Measurements from ENCODE around the gene GABARAPL2.

GABARAPL2 gene

DNA sequence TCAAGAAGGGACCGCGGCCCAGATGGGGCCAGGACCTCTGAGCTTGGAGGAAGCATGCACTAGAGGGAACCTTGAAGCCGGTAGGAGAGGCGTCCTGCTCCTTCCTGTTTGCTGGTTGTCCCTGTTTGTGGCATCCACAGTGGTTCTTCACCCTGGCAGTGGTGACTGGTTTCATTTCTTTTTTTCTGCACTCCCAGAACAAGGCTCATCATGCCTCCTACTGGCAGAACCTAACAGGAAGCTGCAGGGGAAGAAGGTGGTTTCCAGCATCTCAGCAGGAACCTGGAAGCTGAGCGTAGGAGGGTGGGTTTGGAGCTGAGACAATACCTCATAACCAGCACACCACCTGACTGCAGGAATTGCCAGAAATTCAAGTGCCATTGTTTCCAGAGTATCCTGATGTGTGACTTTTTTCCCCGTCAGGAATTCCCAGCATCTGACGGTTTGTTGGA is 15.9 kb upstream of the GABARAPL2 start:
- Histone ChIP-seq H3K9me3 (ENCODE audit: severe bottlenecking) (no peaks in the 10 kb centered on the region), H3K27ac (no peak overlapping the region), H3K36me3 (no peaks in the 10 kb centered on the region), H3K27me3 (ENCODE audit: insufficient read depth, low read depth, severe bottlenecking) (no peaks in the 10 kb centered on the region), H3K4me3 (ENCODE audit: low read depth, low read length) (no peak overlapping the region)
- peak; percentile 41 for DNase-seq
- TF ChIP-seq, protein P1, sequence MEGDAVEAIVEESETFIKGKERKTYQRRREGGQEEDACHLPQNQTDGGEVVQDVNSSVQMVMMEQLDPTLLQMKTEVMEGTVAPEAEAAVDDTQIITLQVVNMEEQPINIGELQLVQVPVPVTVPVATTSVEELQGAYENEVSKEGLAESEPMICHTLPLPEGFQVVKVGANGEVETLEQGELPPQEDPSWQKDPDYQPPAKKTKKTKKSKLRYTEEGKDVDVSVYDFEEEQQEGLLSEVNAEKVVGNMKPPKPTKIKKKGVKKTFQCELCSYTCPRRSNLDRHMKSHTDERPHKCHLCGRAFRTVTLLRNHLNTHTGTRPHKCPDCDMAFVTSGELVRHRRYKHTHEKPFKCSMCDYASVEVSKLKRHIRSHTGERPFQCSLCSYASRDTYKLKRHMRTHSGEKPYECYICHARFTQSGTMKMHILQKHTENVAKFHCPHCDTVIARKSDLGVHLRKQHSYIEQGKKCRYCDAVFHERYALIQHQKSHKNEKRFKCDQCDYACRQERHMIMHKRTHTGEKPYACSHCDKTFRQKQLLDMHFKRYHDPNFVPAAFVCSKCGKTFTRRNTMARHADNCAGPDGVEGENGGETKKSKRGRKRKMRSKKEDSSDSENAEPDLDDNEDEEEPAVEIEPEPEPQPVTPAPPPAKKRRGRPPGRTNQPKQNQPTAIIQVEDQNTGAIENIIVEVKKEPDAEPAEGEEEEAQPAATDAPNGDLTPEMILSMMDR (IDR thresholded peaks at IDR 0.05; ENCODE audit: low read depth, low read length) = peak; percentile 74

DNA sequence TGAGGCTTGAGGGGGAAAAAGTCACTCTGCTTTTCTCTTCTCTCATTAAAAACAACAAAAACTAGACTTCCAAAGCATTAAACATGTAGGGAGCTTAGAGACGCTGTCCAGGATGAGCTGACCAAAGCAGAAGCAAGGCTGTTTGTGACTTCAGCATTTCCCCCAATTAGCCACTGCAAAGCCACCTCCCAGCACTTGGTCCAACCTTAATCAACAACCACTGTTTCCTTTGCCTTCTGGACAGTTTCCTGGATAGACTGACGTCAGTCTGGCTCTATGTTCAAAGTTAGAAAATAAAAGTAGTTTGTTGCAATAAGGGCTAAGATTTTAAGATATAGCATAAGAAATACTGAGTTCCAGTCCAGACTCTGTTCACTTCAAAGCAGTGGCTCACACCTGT is 13.2 kb upstream of the GABARAPL2 start:
- no peak overlapping the region for H3K27ac ChIP-seq
- no peak overlapping the region for H3K4me3 ChIP-seq (ENCODE audit: low read depth, low read length)
- H3K27me3 ChIP-seq (ENCODE audit: insufficient read depth, low read depth, severe bottlenecking) = no peaks in the 10 kb centered on the region
- no peaks in the 10 kb centered on the region for H3K36me3 ChIP-seq
- TF ChIP-seq, protein P1 (IDR thresholded peaks at IDR 0.05; ENCODE audit: low read depth, low read length) = no peak
- H3K9me3 ChIP-seq (ENCODE audit: severe bottlenecking) = no peaks in the 10 kb centered on the region
- no peak for DNase-seq

DNA sequence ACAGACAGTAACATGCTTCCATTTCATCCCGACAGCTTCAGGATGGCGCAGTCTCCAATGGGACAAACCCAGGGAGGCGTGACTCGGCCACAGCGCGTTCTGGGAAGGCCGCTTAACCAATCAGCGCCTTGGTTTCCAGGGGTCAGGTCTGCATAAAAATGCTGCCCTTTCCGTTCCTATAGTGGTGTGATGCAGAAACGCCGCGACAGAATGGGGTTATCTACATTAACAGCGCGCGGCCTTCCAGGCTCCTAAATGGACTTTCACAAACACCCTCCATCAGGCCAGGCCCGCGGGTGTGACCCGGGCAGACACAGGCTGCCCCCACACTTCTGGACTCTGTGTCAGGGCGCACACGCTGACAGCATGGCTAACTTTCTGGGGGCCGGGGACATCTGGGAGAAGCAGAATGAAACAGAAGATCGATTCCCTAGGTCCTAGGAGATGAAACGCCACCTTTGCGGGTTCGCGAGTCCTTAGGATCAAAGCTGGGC is 10.9 kb upstream of the GABARAPL2 start:
- no peaks in the 10 kb centered on the region for H3K36me3 ChIP-seq
- TF ChIP-seq, protein P1 (IDR thresholded peaks at IDR 0.05; ENCODE audit: low read depth, low read length) = no peak
- H3K4me3 ChIP-seq (ENCODE audit: low read depth, low read length) = peak overlapping the region; percentile 80
- H3K27me3 ChIP-seq (ENCODE audit: insufficient read depth, low read depth, severe bottlenecking) = no peaks in the 10 kb centered on the region
- peak; percentile 88 for DNase-seq
- no peaks in the 10 kb centered on the region for H3K9me3 ChIP-seq (ENCODE audit: severe bottlenecking)
- H3K27ac ChIP-seq = peak overlapping the region; percentile 59

DNA sequence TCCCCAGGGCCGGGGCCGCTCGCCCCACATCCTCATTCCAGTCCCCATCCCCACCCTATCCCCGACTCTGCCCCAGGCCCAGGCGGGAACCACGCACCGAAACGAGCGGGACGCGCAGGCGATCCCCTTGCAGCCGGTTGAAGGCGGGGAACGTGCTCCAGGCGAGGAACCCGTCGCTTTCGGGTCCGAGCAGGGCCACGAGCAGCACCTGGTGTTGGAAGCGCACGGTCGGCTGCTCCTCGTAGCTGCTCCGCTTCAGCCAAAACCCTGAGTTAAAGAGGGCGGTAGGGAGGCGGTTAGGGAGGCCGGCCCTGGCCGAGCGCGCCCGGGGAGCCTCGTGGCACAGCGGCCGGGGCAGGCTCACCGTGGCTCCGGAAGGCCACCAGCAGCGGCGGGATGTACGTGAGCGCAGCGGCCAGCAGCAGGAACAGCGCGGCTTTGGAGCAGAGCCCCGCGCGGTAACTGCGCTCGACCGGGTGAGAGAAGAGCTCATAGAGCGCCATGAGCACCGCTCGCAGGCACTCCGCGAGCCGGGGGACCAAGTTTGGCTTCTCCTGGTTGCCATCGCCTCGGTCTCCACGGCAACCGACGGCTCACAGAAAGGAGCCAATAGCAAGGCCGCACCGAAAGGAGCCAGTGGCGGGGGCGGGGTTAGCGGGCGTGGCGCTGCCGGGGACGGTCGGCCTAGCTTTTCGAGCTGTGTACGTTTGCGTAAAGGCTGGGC is 10.3 kb upstream of the GABARAPL2 start, which contains the start of gene TMEM231:
Gene TMEM231 (minus strand): TSS at position 546 of the 724 bp plus-strand sequence. CDS start 43 bp downstream, at position 503.
- Histone ChIP-seq H3K27me3 (ENCODE audit: insufficient read depth, low read depth, severe bottlenecking) (no peaks in the 10 kb centered on the region), H3K9me3 (ENCODE audit: severe bottlenecking) (no peaks in the 10 kb centered on the region), H3K27ac (peak within 1 kb of the TSS; percentile 61), H3K36me3 (no peaks in the 10 kb centered on the region), H3K4me3 (ENCODE audit: low read depth, low read length) (peak within 1 kb of the TSS; percentile 80)
- TF ChIP-seq, protein P1 (IDR thresholded peaks at IDR 0.05; ENCODE audit: low read depth, low read length) = no peak
- DNase-seq = peak; percentile 97

DNA sequence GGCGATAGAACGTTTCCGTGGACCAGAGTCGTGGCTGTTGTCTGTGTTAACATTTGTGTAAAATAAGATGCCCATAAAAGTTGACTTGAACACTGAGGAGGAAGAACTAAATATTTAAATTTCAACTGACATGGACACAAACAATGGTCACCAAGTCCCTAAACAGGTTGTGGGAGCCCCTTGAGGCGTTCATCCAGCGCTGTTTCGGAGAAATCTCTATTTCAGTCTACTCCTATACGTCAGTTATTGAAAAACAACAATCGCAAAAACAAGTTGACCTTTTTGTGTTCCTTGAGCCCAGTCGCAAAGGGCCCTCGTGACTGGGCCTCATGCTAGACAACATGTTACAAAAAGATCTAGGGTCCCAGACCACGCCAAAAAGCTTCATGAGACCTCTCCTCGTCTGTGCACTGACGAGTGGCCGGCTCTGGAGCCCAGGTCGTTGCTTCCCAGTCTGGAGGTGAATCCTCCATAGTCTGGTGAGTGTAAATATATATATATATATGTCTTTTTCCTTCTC is 9.7 kb upstream of the GABARAPL2 start:
- H3K9me3 ChIP-seq (ENCODE audit: severe bottlenecking) = no peaks in the 10 kb centered on the region
- TF ChIP-seq, protein P1 (IDR thresholded peaks at IDR 0.05; ENCODE audit: low read depth, low read length) = no peak
- peak overlapping the region; percentile 80 for H3K4me3 ChIP-seq (ENCODE audit: low read depth, low read length)
- no peaks in the 10 kb centered on the region for H3K36me3 ChIP-seq
- peak overlapping the region; percentile 61 for H3K27ac ChIP-seq
- no peaks in the 10 kb centered on the region for H3K27me3 ChIP-seq (ENCODE audit: insufficient read depth, low read depth, severe bottlenecking)
- no peak for DNase-seq

All from WERI-Rb-1 (cell line).